Activated CD8-positive, alpha-beta memory T cell treated with anti-CD3 and anti-CD28 coated beads, Interleukin-2, amount 50 U/mL, for 4 hours (primary cell): ENCODE results near the gene APOA4.

ENCODE experiments used
- DNase-seq: peaks from one replicate; pipeline ENCODE4 v3.0.0-alpha.2; 2020

The APOA4 gene

GRCh38 chr11:116772443-116773202 is 50.5 kb downstream of the APOA4 start, which contains the start of gene BUD13:
TSS of gene BUD13 (minus strand) at chr11:116772987. CDS start at chr11:116772964, 23 bp downstream.
- DNase-seq, result peak; percentile 93

GRCh38 chr11:116771935-116772334 is 51.2 kb downstream of the APOA4 start:
- DNase-seq, result no peak
